HCT116 (cell line): ENCODE results near the gene TRPM4. TPM values are rescaled to one million over a fixed set of nuclear protein-coding genes. Genes with fewer than 3 reads are reported as not detected.

ENCODE experiments used
- ATAC-seq: fragments of 200-7000 bp; cut with Tn5 transposase; 2 replicates; pipeline ENCODE4 v1.9.1; 2020; ENCODE audit warnings: mild to moderate bottlenecking, moderate library complexity
- BruUV-seq: library from RNA; stranded (reverse); fragments of 400-500 nt; replicated peaks from 2 replicates; lab custom pipeline; 2021; lab: Mats Ljungman, UMichigan
- CTCF ChIA-PET: fragments of 300-600 bp; sonication (Branson Sonifier 250); formaldehyde crosslinking; loops from one replicate; lab custom pipeline; 2021; ENCODE audit warnings: antibody characterized with exemption; lab: Charles Lee
- POLR2A ChIA-PET: fragments of 300-600, 350-600 bp; sonication (Branson Sonifier 250); formaldehyde crosslinking; loops from one replicate; lab custom pipeline; 2021; ENCODE audit warnings: antibody characterized with exemption; lab: Charles Lee
- RAD21 ChIA-PET, 2 experiments: fragments of 300-600 bp; sonication (Branson Sonifier 250); formaldehyde crosslinking; loops; one replicate each; lab custom pipeline; 2023; ENCODE audit warnings: low total read pairs in 2 of 2; ENCODE audit not compliant: uncharacterized antibody in 2 of 2, unreplicated experiment in 2 of 2, low non-redundant PET in 1 of 2; lab: Charles Lee
- DNase-seq: peaks from one replicate; pipeline ENCODE4 v3.0.0-alpha.2; 2010; ENCODE audit warnings: low read depth, low spot score
- H2AFZ ChIP-seq: fragments of 200-600 bp; shearing (Covaris generic), sonication (generic); 2 replicates; pipeline ENCODE4 v1.6.1; 2017; ENCODE audit warnings: low read depth, mixed run types, mixed read lengths, antibody characterized with exemption, low read length; ENCODE audit not compliant: poor library complexity, severe bottlenecking
- H3K27ac ChIP-seq: 2 replicates; pipeline ENCODE4 v1.5.1; 2012; ENCODE audit warnings: low read depth, low read length
- H3K27me3 ChIP-seq: fragments of 200-600 bp; sonication (generic); 2 replicates; pipeline ENCODE4 v1.6.1; 2016; ENCODE audit warnings: mixed run types, low read length, mixed read lengths; ENCODE audit not compliant: insufficient read depth
- H3K36me3 ChIP-seq, 2 experiments: fragments of 200-500 bp in 1 of 2; fragments of 200-600 bp in 1 of 2; sonication (Bioruptor generic) in 1 of 2; sonication (generic) in 1 of 2; 2 replicates each; pipeline versions ENCODE4 v1.5.1 to v1.6.1; 2014 to 2016; ENCODE audit warnings: low read length in 2 of 2, inconsistent platforms in 1 of 2, mixed read lengths in 1 of 2, mixed run types in 1 of 2; ENCODE audit not compliant: insufficient read depth in 2 of 2, control insufficient read depth in 1 of 2
- H3K4me1 ChIP-seq, 2 experiments: fragments of 200-600 bp in 1 of 2; sonication (generic) in 1 of 2; 2 replicates each; pipeline versions ENCODE4 v1.5.1 to v1.6.1; 2012 to 2017; ENCODE audit warnings: low read length in 2 of 2, inconsistent platforms in 1 of 2, mild to moderate bottlenecking in 1 of 2, mixed read lengths in 1 of 2, mixed run types in 1 of 2, moderate library complexity in 1 of 2; ENCODE audit not compliant: insufficient read depth in 2 of 2, control insufficient read depth in 1 of 2
- H3K4me2 ChIP-seq: fragments of 200-600 bp; sonication (generic); 2 replicates; pipeline ENCODE4 v1.6.1; 2017; ENCODE audit warnings: mixed run types, low read length, mixed read lengths
- H3K4me3 ChIP-seq, 2 experiments: fragments of 200-600 bp in 1 of 2; sonication (generic) in 1 of 2; replicated peaks in 1 of 2; 2 replicates each; pipeline ENCODE4 v1.5.1; 2011 to 2016; ENCODE audit warnings: low read length in 2 of 2, control low read depth in 1 of 2, low read depth in 1 of 2, mild to moderate bottlenecking in 1 of 2, mixed read lengths in 1 of 2, mixed run types in 1 of 2
- H3K79me2 ChIP-seq: fragments of 200-600 bp; sonication (generic); 2 replicates; pipeline ENCODE4 v1.6.1; 2017; ENCODE audit warnings: mild to moderate bottlenecking, mixed run types, low read length, moderate library complexity, mixed read lengths; ENCODE audit not compliant: insufficient read depth
- H3K9ac ChIP-seq: fragments of 200-600 bp; sonication (generic); 2 replicates; pipeline ENCODE4 v1.6.1; 2016; ENCODE audit warnings: low read length, mixed read lengths
- H3K9me2 ChIP-seq: fragments of 200-600 bp; sonication (generic), shearing (Covaris generic); 2 replicates; pipeline ENCODE4 v1.6.1; 2017; ENCODE audit warnings: mixed run types, mild to moderate bottlenecking, moderate library complexity; ENCODE audit not compliant: insufficient read depth
- H3K9me3 ChIP-seq, 2 experiments: fragments of 200-500 bp in 1 of 2; fragments of 200-600 bp in 1 of 2; sonication (Bioruptor generic) in 1 of 2; sonication (generic) in 1 of 2; 2 replicates each; pipeline ENCODE4 v1.6.1; 2014 to 2017; ENCODE audit warnings: low read length in 2 of 2, mixed read lengths in 2 of 2, inconsistent platforms in 1 of 2, low read depth in 1 of 2, mild to moderate bottlenecking in 1 of 2, mixed run types in 1 of 2, moderate library complexity in 1 of 2; ENCODE audit not compliant: control insufficient read depth in 1 of 2, insufficient read depth in 1 of 2
- H4K20me1 ChIP-seq: fragments of 200-600 bp; sonication (generic), shearing (Covaris generic); 2 replicates; pipeline ENCODE4 v1.6.1; 2017; ENCODE audit warnings: mixed run types, mild to moderate bottlenecking, moderate library complexity; ENCODE audit not compliant: insufficient read depth
- CBX3 ChIP-seq: IDR thresholded peaks from 2 replicates; pipeline ENCODE4 v1.6.1; 2012; ENCODE audit warnings: low read depth
- CEBPB ChIP-seq: IDR thresholded peaks from 2 replicates; pipeline ENCODE4 v1.6.1; 2012; ENCODE audit warnings: low read depth
- EGR1 ChIP-seq: IDR thresholded peaks from 2 replicates; pipeline ENCODE4 v1.6.1; 2012; ENCODE audit warnings: low read depth
- ELF1 ChIP-seq: IDR thresholded peaks from 2 replicates; pipeline ENCODE4 v1.6.1; 2012; ENCODE audit warnings: low read depth, borderline replicate concordance
- EZH2 ChIP-seq: fragments of 200-600 bp; sonication (generic); IDR thresholded peaks from 2 replicates; pipeline ENCODE4 v1.6.1; 2017; ENCODE audit warnings: antibody characterized with exemption, mixed run types
- FOSL1 ChIP-seq: IDR thresholded peaks from 2 replicates; pipeline ENCODE4 v1.6.1; 2012; ENCODE audit warnings: low read depth
- POLR2A ChIP-seq: IDR thresholded peaks from 2 replicates; pipeline ENCODE4 v1.7.0; 2011; ENCODE audit warnings: borderline replicate concordance; ENCODE audit not compliant: insufficient read depth, insufficient read length; ENCODE audit errors: extremely low read depth
- POLR2AphosphoS5 ChIP-seq: IDR thresholded peaks from 2 replicates; pipeline ENCODE4 v1.6.1; 2011; ENCODE audit warnings: mild to moderate bottlenecking, low read depth, low read length, moderate library complexity
- RAD21 ChIP-seq: IDR thresholded peaks from 2 replicates; pipeline ENCODE4 v1.6.1; 2012; ENCODE audit warnings: low read depth, mild to moderate bottlenecking
- SIN3A ChIP-seq: IDR thresholded peaks from 2 replicates; pipeline ENCODE4 v1.6.1; 2012; ENCODE audit warnings: low read depth
- SRF ChIP-seq: IDR thresholded peaks from 2 replicates; pipeline ENCODE4 v1.6.1; 2012; ENCODE audit warnings: low read depth
- ZBTB33 ChIP-seq: IDR thresholded peaks from 2 replicates; pipeline ENCODE4 v1.6.1; 2011; ENCODE audit warnings: mild to moderate bottlenecking, low read length, moderate library complexity; ENCODE audit not compliant: insufficient replicate concordance; ENCODE audit errors: extremely low read depth
- ZFX ChIP-seq: fragments of 450-650 bp; IDR thresholded peaks from 2 replicates; pipeline ENCODE4 v1.6.1; 2017
- ZNF274 ChIP-seq: fragments of 200-500 bp; sonication (Bioruptor generic); IDR thresholded peaks from 2 replicates; pipeline ENCODE4 v1.6.1; 2014; ENCODE audit warnings: mild to moderate bottlenecking, low read depth, low read length, inconsistent platforms
- intact Hi-C: fragments of 100-400 bp; cut with micrococcal nuclease; formaldehyde crosslinking; loops from 2 replicates; pipeline ENCODE4 v1.10.0; 2022
- total RNA-seq: library from RNA; stranded (reverse); gene quantifications from one replicate; pipeline ENCODE4 v1.2.1, GENCODE V29; 2021; ENCODE audit not compliant: unreplicated experiment
- TF ChIP-seq, protein P1 (sequence below): IDR thresholded peaks from 2 replicates; pipeline ENCODE4 v1.6.1; 2012
- TF ChIP-seq, protein P2 (sequence below): IDR thresholded peaks from 2 replicates; pipeline ENCODE4 v1.6.1; 2012; ENCODE audit warnings: low read depth

TRPM4 gene
- total RNA-seq, 1 experiment from 2014 or later: 44.2 TPM

GRCh38 chr19:49189259-49189658 lies 31.7 kb downstream of the TRPM4 start:
- Histone ChIP-seq H3K4me3 (no peak overlapping the region), H3K9me2 (no peaks in the 10 kb centered on the region), H3K36me3 (peaks cover 11 to 21% of the 10 kb centered on the region in 2 experiments; a peak in 3 of 4 replicates), H4K20me1 (no peaks in the 10 kb centered on the region), H3K4me1 (no peaks in the 10 kb centered on the region), H3K9me3 (peaks cover 0 to 3% of the 10 kb centered on the region in 2 experiments; a peak in 1 of 4 replicates), H2AFZ (no peak overlapping the region), H3K79me2 (no peaks in the 10 kb centered on the region), H3K4me2 (no peak overlapping the region), H3K9ac (no peak overlapping the region), H3K27ac (no peak overlapping the region), H3K27me3 (no peaks in the 10 kb centered on the region)
- CTCF ChIA-PET: interaction anchor here (1.4 kb wide), 1 partner anchor 10 kb away, joined by 4 read pairs; no protein-coding TSS in a partner anchor
- TF ChIP-seq ZFX (no peak), ELF1 (no peak), FOSL1 (no peak)
- TF ChIP-seq, protein P1, sequence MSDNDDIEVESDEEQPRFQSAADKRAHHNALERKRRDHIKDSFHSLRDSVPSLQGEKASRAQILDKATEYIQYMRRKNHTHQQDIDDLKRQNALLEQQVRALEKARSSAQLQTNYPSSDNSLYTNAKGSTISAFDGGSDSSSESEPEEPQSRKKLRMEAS: no peak
- RAD21 ChIA-PET: no interaction called here
- no TSS peak for BruUV-seq
- POLR2A ChIA-PET: no interaction called here
- DNase-seq: no peak
- intact Hi-C loops: no loop called here
- no peak for ATAC-seq

DNA sequence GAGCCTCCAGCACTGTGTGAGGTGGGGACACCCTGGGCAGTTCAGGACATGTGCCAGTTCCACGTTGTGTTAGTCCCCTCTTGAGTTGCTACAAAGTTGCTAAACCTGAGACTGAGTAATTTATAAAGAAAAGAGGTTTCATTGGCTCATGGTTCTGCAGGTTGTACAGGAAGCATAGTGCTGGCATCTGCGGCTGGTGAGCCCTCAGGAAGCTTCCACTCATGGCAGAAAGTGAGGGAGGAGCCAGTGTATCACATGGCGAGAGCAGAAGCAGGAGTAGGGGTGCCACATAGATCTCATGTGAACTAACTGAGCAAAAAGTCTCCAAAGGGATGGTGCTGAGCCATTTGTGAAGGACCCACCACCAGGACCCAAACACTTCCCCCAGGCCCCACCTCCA lies 33.2 kb downstream of the TRPM4 start:
- no peak overlapping the region for H3K27ac ChIP-seq
- H4K20me1 ChIP-seq: no peaks in the 10 kb centered on the region
- H3K9me3 ChIP-seq: peaks cover 0 to 3% of the 10 kb centered on the region in 2 experiments; a peak in 1 of 4 replicates
- peaks cover 5 to 21% of the 10 kb centered on the region in 2 experiments; a peak in 3 of 4 replicates for H3K36me3 ChIP-seq
- H3K4me3 ChIP-seq: no peak overlapping the region
- no TSS peak for BruUV-seq
- no peaks in the 10 kb centered on the region for H3K27me3 ChIP-seq
- H3K79me2 ChIP-seq: no peaks in the 10 kb centered on the region
- no peak overlapping the region for H3K9ac ChIP-seq
- H3K4me2 ChIP-seq: no peak overlapping the region
- no peak for DNase-seq
- no peaks in the 10 kb centered on the region for H3K9me2 ChIP-seq
- no peak for ATAC-seq
- no peak overlapping the region for H2AFZ ChIP-seq
- no peaks in the 10 kb centered on the region for H3K4me1 ChIP-seq
- intact Hi-C loops: no loop called here
- RAD21 ChIA-PET: no interaction called here
- CTCF ChIA-PET: no interaction called here
- POLR2A ChIA-PET: no interaction called here
- TF ChIP-seq POLR2A: no peak
- TF ChIP-seq ELF1: no peak
- TF ChIP-seq ZBTB33: no peak
- no peak for TF ChIP-seq EGR1
- no peak for TF ChIP-seq POLR2AphosphoS5
- TF ChIP-seq ZNF274: no peak
- no peak for TF ChIP-seq RAD21
- TF ChIP-seq, protein P1: no peak
- no peak for TF ChIP-seq SRF
- TF ChIP-seq, protein P2, sequence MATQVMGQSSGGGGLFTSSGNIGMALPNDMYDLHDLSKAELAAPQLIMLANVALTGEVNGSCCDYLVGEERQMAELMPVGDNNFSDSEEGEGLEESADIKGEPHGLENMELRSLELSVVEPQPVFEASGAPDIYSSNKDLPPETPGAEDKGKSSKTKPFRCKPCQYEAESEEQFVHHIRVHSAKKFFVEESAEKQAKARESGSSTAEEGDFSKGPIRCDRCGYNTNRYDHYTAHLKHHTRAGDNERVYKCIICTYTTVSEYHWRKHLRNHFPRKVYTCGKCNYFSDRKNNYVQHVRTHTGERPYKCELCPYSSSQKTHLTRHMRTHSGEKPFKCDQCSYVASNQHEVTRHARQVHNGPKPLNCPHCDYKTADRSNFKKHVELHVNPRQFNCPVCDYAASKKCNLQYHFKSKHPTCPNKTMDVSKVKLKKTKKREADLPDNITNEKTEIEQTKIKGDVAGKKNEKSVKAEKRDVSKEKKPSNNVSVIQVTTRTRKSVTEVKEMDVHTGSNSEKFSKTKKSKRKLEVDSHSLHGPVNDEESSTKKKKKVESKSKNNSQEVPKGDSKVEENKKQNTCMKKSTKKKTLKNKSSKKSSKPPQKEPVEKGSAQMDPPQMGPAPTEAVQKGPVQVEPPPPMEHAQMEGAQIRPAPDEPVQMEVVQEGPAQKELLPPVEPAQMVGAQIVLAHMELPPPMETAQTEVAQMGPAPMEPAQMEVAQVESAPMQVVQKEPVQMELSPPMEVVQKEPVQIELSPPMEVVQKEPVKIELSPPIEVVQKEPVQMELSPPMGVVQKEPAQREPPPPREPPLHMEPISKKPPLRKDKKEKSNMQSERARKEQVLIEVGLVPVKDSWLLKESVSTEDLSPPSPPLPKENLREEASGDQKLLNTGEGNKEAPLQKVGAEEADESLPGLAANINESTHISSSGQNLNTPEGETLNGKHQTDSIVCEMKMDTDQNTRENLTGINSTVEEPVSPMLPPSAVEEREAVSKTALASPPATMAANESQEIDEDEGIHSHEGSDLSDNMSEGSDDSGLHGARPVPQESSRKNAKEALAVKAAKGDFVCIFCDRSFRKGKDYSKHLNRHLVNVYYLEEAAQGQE: no peak
- TF ChIP-seq CBX3: no peak
- no peak for TF ChIP-seq ZFX
- no peak for TF ChIP-seq SIN3A
- no peak for TF ChIP-seq FOSL1
- no peak for TF ChIP-seq EZH2
- TF ChIP-seq CEBPB: no peak
